PFSK-1 (cell line): ENCODE measurements around the gene RBMS3.

Experiments
- POLR2AphosphoS5 ChIP-seq: IDR thresholded peaks from 2 replicates; pipeline ENCODE4 v1.6.1; 2012; ENCODE audit warnings: low read depth, mild to moderate bottlenecking, control low read depth, low read length, moderate library complexity
- SIN3A ChIP-seq: IDR thresholded peaks from 2 replicates; pipeline ENCODE4 v1.6.1; 2012; ENCODE audit warnings: mild to moderate bottlenecking, low read length, moderate library complexity, borderline replicate concordance; ENCODE audit not compliant: insufficient read depth
- TAF1 ChIP-seq: IDR thresholded peaks from 2 replicates; pipeline ENCODE4 v1.6.1; 2012; ENCODE audit warnings: low read length, control low read depth, borderline replicate concordance; ENCODE audit not compliant: insufficient read depth

DNA sequence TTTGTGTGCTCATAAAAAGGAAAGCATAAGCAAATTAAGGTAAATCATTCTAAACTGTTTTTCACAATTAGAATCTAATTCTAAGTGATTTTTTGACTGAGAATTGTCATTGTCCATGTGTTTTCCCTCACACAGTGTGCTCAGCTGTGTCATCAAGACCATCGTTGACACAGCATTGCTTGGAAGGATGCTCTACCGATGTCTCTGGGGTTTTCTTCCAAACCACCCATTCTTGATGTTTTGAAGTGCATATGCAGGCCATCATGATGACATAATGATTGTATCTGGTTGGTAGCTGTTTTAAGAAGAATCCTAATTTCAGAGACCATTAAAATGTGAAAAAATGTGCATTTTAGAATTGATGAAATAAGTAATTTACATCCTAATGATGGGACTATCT is 347.9 kb downstream of the RBMS3 start:
- TF ChIP-seq SIN3A (no peak), TAF1 (no peak), POLR2AphosphoS5 (no peak)
